Endothelial cell of umbilical vein (primary cell): ENCODE results near the gene CHCHD5. TPM values are rescaled to one million over a fixed set of nuclear protein-coding genes. Genes with fewer than 3 reads are reported as not detected.

Experiments used
- BruUV-seq: library from RNA; stranded (reverse); fragments of 400-500 nt; replicated peaks from 2 replicates; lab custom pipeline; 2021; lab: Mats Ljungman, UMichigan
- CTCF ChIA-PET: fragments of 300-600, 350-600 bp; sonication (Branson Sonifier 250); formaldehyde crosslinking; loops from one replicate; lab custom pipeline; 2021; ENCODE audit warnings: antibody characterized with exemption, inconsistent platforms; lab: Charles Lee
- POLR2A ChIA-PET: fragments of 300-600, 350-600 bp; sonication (Branson Sonifier 250); formaldehyde crosslinking; loops from one replicate; lab custom pipeline; 2021; ENCODE audit warnings: antibody characterized with exemption, inconsistent platforms; lab: Charles Lee
- DNase-seq: peaks from one replicate; pipeline ENCODE4 v3.0.0-alpha.2; 2011; ENCODE audit warnings: low read depth, low spot score
- FAIRE-seq: peaks from 2 replicates; lab custom pipeline; 2011; peaks lifted over from hg19 to GRCh38; lab: Jason Lieb, UNC
- H2AFZ ChIP-seq: 2 replicates; pipeline ENCODE4 v1.6.0; 2012; ENCODE audit warnings: low read depth, low read length, control low read depth, inconsistent platforms
- H3K27ac ChIP-seq: 2 replicates; pipeline ENCODE4 v1.5.1; 2011; ENCODE audit warnings: low read depth, mild to moderate bottlenecking, control low read depth, low read length, moderate library complexity; ENCODE audit not compliant: insufficient read depth
- H3K27me3 ChIP-seq, 2 experiments: 2 replicates each; pipeline versions ENCODE4 v1.6.0 to v1.6.1; 2011; ENCODE audit warnings: low read length in 2 of 2, mixed read lengths in 1 of 2; ENCODE audit not compliant: control insufficient read depth in 2 of 2, insufficient read depth in 2 of 2
- H3K36me3 ChIP-seq, 2 experiments: 2 replicates in 1 of 2; 3 replicates in 1 of 2; pipeline ENCODE4 v1.5.1; 2011; ENCODE audit warnings: low read length in 2 of 2, mild to moderate bottlenecking in 1 of 2, moderate library complexity in 1 of 2; ENCODE audit not compliant: control insufficient read depth in 2 of 2, insufficient read depth in 2 of 2; ENCODE audit errors: extremely low read depth in 1 of 2
- H3K4me1 ChIP-seq: 3 replicates; pipeline ENCODE4 v1.5.1; 2011; ENCODE audit warnings: mild to moderate bottlenecking, low read length; ENCODE audit not compliant: control insufficient read depth, insufficient read depth; ENCODE audit errors: extremely low read depth
- H3K4me2 ChIP-seq: 2 replicates; pipeline ENCODE4 v1.6.1; 2011; ENCODE audit warnings: low read length, control low read depth, mixed read lengths; ENCODE audit not compliant: insufficient read depth
- H3K4me3 ChIP-seq, 3 experiments: fragments of 200-600 bp in 1 of 3; sonication (generic), shearing (Covaris generic) in 1 of 3; replicated peaks in 1 of 3; 2 replicates each; pipeline ENCODE4 v1.5.1; 2011 to 2016; ENCODE audit warnings: control low read depth in 3 of 3, low read length in 3 of 3, mild to moderate bottlenecking in 2 of 3, inconsistent platforms in 1 of 3, low read depth in 1 of 3, moderate library complexity in 1 of 3; ENCODE audit not compliant: insufficient read depth in 1 of 3
- H3K79me2 ChIP-seq: 2 replicates; pipeline ENCODE4 v1.6.0; 2012; ENCODE audit warnings: low read length, inconsistent platforms; ENCODE audit not compliant: control insufficient read depth, insufficient read depth
- H3K9ac ChIP-seq: replicated peaks from 2 replicates; pipeline ENCODE3; 2011; ENCODE audit warnings: low read length, control low read depth; ENCODE audit not compliant: insufficient read depth; ENCODE audit errors: extremely low read depth
- H3K9me1 ChIP-seq: replicated peaks from 3 replicates; pipeline ENCODE4 v1.6.0; 2011; ENCODE audit warnings: mild to moderate bottlenecking, low read length; ENCODE audit not compliant: control insufficient read depth, insufficient read depth; ENCODE audit errors: extremely low read depth
- H3K9me3 ChIP-seq: replicated peaks from 2 replicates; pipeline ENCODE4 v1.5.1; 2012; ENCODE audit warnings: low read length, inconsistent platforms; ENCODE audit not compliant: control insufficient read depth, insufficient read depth
- H4K20me1 ChIP-seq: replicated peaks from 2 replicates; pipeline ENCODE3; 2011; ENCODE audit warnings: mild to moderate bottlenecking, low read length; ENCODE audit not compliant: control insufficient read depth, insufficient read depth; ENCODE audit errors: extremely low read depth
- EZH2 ChIP-seq: IDR thresholded peaks from 2 replicates; pipeline ENCODE4 v1.6.1; 2012; ENCODE audit warnings: borderline replicate concordance, low read depth, mild to moderate bottlenecking, moderate library complexity, low read length, inconsistent platforms; ENCODE audit not compliant: severe bottlenecking
- FOS ChIP-seq: IDR thresholded peaks from 2 replicates; pipeline ENCODE4 v1.6.1; 2011; ENCODE audit warnings: mild to moderate bottlenecking, low read length, moderate library complexity, borderline replicate concordance; ENCODE audit not compliant: insufficient read depth
- GATA2 ChIP-seq: IDR thresholded peaks from 2 replicates; pipeline ENCODE4 v1.7.0; 2011; ENCODE audit warnings: low read depth, mild to moderate bottlenecking, moderate library complexity, mixed read lengths, low read length; ENCODE audit not compliant: insufficient read length, insufficient read depth
- JUN ChIP-seq: IDR thresholded peaks from 2 replicates; pipeline ENCODE4 v1.6.1; 2011; ENCODE audit warnings: borderline replicate concordance, low read depth; ENCODE audit not compliant: insufficient read length, insufficient read depth
- MAX ChIP-seq: IDR thresholded peaks from 2 replicates; pipeline ENCODE4 v1.6.1; 2011; ENCODE audit not compliant: insufficient read depth, insufficient read length
- POLR2A ChIP-seq: IDR thresholded peaks from 2 replicates; pipeline ENCODE4 v1.6.1; 2012; ENCODE audit warnings: low read depth, mild to moderate bottlenecking, control low read depth, low read length
- POLR2AphosphoS5 ChIP-seq: IDR thresholded peaks from 2 replicates; pipeline ENCODE4 v1.6.1; 2012; ENCODE audit warnings: low read depth, mild to moderate bottlenecking, control low read depth, low read length, moderate library complexity; ENCODE audit not compliant: insufficient read depth
- dilution Hi-C: fragments of 300-500 bp; cut with MboI; formaldehyde crosslinking; loops from one replicate; pipeline ENCODE4 v1.15.0; 2019; ENCODE audit warnings: low sequenced_read_pairs; ENCODE audit not compliant: extremely low pct_ligation_motif_present
- intact Hi-C: fragments of 100-400 bp; cut with micrococcal nuclease; formaldehyde crosslinking; loops from one replicate; pipeline ENCODE4 v1.10.0; 2022
- polyA plus RNA-seq, 4 experiments: library from polyadenylated mRNA; depleted of rRNA in 3 of 4; stranded (reverse) in 3 of 4; unstranded in 1 of 4; fragments of >200 nt; gene quantifications; 2 replicates each; pipeline versions ENCODE4 v1.2.1 to v1.2.3, GENCODE V29; 2011 to 2012; ENCODE audit warnings: missing spikeins in 1 of 4
- total RNA-seq: library from RNA; stranded (reverse); gene quantifications from 2 replicates; pipeline ENCODE4 v1.2.3, GENCODE V29; 2021

Gene CHCHD5
- total and polyA plus RNA-seq, 2 donors (not counting 3 experiments of a cell fraction or from before 2014, with no cell fraction given), result 22.2 to 44.7 TPM

- Histone ChIP-seq H3K4me1 (peaks cover 11% of the 10 kb centered on the region), H2AFZ (no peak overlapping the region), H3K4me3 (no peak overlapping the region), H3K9me3 (no peaks in the 10 kb centered on the region), H3K27ac (no peak overlapping the region), H4K20me1 (no peaks in the 10 kb centered on the region), H3K27me3 (no peaks in the 10 kb centered on the region), H3K4me2 (no peak overlapping the region), H3K79me2 (no peaks in the 10 kb centered on the region), H3K9ac (no peak overlapping the region), H3K9me1 (no peaks in the 10 kb centered on the region), H3K36me3 (no peaks in the 10 kb centered on the region)
- POLR2A ChIA-PET, result no interaction called here
- CTCF ChIA-PET, result interaction anchor here (0.6 to 0.7 kb wide), 2 partner anchors 65 to 141 kb away, joined by 3 read pairs; no protein-coding TSS in a partner anchor
- TF ChIP-seq MAX, result no peak
- no peak for TF ChIP-seq JUN
- TF ChIP-seq FOS, result no peak
- intact Hi-C loops (no loop called here), dilution Hi-C loops (no loop called here)
- FAIRE-seq (no peak), DNase-seq (no peak)
- no TSS peak for BruUV-seq
Observed at GRCh38 chr2:112588611-112589045, 4.2 kb downstream of the CHCHD5 start.

GRCh38 chr2:112591413-112591812 lies 7.0 kb downstream of the CHCHD5 start:
- Histone ChIP-seq H3K4me2 (no peak overlapping the region), H3K27me3 (no peaks in the 10 kb centered on the region), H3K9me3 (no peaks in the 10 kb centered on the region), H3K9me1 (no peaks in the 10 kb centered on the region), H2AFZ (no peak overlapping the region), H3K79me2 (no peaks in the 10 kb centered on the region), H3K4me1 (no peaks in the 10 kb centered on the region), H3K4me3 (no peak overlapping the region), H3K9ac (no peak overlapping the region), H3K27ac (no peak overlapping the region), H4K20me1 (no peaks in the 10 kb centered on the region), H3K36me3 (no peaks in the 10 kb centered on the region)
- TF ChIP-seq FOS (no peak), POLR2AphosphoS5 (no peak), GATA2 (no peak), EZH2 (no peak), POLR2A (no peak), JUN (no peak), MAX (no peak)
- ChIA-PET POLR2A (no interaction called here), CTCF (interaction anchor here (1.3 kb wide), 1 partner anchor 136 kb away, joined by 4 read pairs; no protein-coding TSS in a partner anchor)
- no peak for DNase-seq
- dilution Hi-C loops (no loop called here), intact Hi-C loops (no loop called here)
- no peak for FAIRE-seq
- no TSS peak for BruUV-seq
